Type B pancreatic cell (in vitro differentiated cells): ENCODE results near the gene PCTP. TPM values are rescaled to one million over a fixed set of nuclear protein-coding genes. Genes with fewer than 3 reads are reported as not detected.

ENCODE experiments used
- DNase-seq: peaks from one replicate; pipeline ENCODE4 v3.0.0; 2021; ENCODE audit warnings: mixed read lengths; ENCODE audit not compliant: unreplicated experiment; ENCODE audit errors: extremely low spot score
- H3K27ac Mint-ChIP-seq: 2 replicates; pipeline ENCODE4 v1.8.0; 2021; ENCODE audit warnings: mild to moderate bottlenecking, mixed read lengths
- H3K27me3 Mint-ChIP-seq: 2 replicates; pipeline ENCODE4 v1.8.0; 2021; ENCODE audit warnings: mixed read lengths
- H3K36me3 Mint-ChIP-seq: 2 replicates; pipeline ENCODE4 v1.8.0; 2021; ENCODE audit warnings: mixed read lengths
- H3K4me1 Mint-ChIP-seq: one replicate; pipeline ENCODE4 v1.8.0; 2021; ENCODE audit warnings: mixed read lengths; ENCODE audit not compliant: unreplicated experiment
- H3K4me3 Mint-ChIP-seq: 2 replicates; pipeline ENCODE4 v1.8.0; 2021; ENCODE audit warnings: mild to moderate bottlenecking, mixed read lengths
- H3K9me3 Mint-ChIP-seq: 2 replicates; pipeline ENCODE4 v1.8.0; 2021; ENCODE audit warnings: mixed read lengths
- CTCF ChIP-seq: fragments of 200-600 bp; sonication (generic); conservative IDR thresholded peaks from 2 replicates; pipeline ENCODE4 v1.5.0; 2021; ENCODE audit warnings: antibody characterized with exemption, mild to moderate bottlenecking
- total RNA-seq: library from RNA; stranded (reverse); gene quantifications from 2 replicates; pipeline ENCODE4 v1.2.1, GENCODE V29; 2021; ENCODE audit warnings: low replicate concordance

The PCTP gene
- total RNA-seq, 1 donor from 2014 or later, result 22.1 TPM

- DNase-seq, result no peak
- no peaks in the 10 kb centered on the region for H3K36me3 Mint-ChIP-seq
- TF ChIP-seq CTCF, result peak; percentile 80
- no peak overlapping the region for H3K4me3 Mint-ChIP-seq
- H3K27me3 Mint-ChIP-seq, result no peaks in the 10 kb centered on the region
- no peaks in the 10 kb centered on the region for H3K9me3 Mint-ChIP-seq
- no peak overlapping the region for H3K27ac Mint-ChIP-seq
- peaks cover 33% of the 10 kb centered on the region for H3K4me1 Mint-ChIP-seq
Measured at GRCh38 chr17:55735731-55736405, 15.0 kb upstream of the PCTP start.

- H3K4me3 Mint-ChIP-seq, result no peak overlapping the region
- no peak overlapping the region for H3K27ac Mint-ChIP-seq
- peaks cover 19% of the 10 kb centered on the region for H3K4me1 Mint-ChIP-seq
- no peaks in the 10 kb centered on the region for H3K27me3 Mint-ChIP-seq
- H3K36me3 Mint-ChIP-seq, result no peaks in the 10 kb centered on the region
- no peaks in the 10 kb centered on the region for H3K9me3 Mint-ChIP-seq
- no peak for DNase-seq
- no peak for TF ChIP-seq CTCF
Measured at GRCh38 chr17:55737976-55738501, 12.8 kb upstream of the PCTP start.

- TF ChIP-seq CTCF, result no peak
- no peak overlapping the region for H3K27ac Mint-ChIP-seq
- peaks cover 6% of the 10 kb centered on the region for H3K4me1 Mint-ChIP-seq
- no peaks in the 10 kb centered on the region for H3K36me3 Mint-ChIP-seq
- H3K9me3 Mint-ChIP-seq, result no peaks in the 10 kb centered on the region
- H3K4me3 Mint-ChIP-seq, result no peak overlapping the region
- DNase-seq, result no peak
- H3K27me3 Mint-ChIP-seq, result no peaks in the 10 kb centered on the region
Measured at GRCh38 chr17:55740511-55741355, 10.1 kb upstream of the PCTP start.

GRCh38 chr17:55741356-55741700 is 9.5 kb upstream of the PCTP start:
- TF ChIP-seq CTCF, result no peak
- H3K9me3 Mint-ChIP-seq, result no peaks in the 10 kb centered on the region

DNA sequence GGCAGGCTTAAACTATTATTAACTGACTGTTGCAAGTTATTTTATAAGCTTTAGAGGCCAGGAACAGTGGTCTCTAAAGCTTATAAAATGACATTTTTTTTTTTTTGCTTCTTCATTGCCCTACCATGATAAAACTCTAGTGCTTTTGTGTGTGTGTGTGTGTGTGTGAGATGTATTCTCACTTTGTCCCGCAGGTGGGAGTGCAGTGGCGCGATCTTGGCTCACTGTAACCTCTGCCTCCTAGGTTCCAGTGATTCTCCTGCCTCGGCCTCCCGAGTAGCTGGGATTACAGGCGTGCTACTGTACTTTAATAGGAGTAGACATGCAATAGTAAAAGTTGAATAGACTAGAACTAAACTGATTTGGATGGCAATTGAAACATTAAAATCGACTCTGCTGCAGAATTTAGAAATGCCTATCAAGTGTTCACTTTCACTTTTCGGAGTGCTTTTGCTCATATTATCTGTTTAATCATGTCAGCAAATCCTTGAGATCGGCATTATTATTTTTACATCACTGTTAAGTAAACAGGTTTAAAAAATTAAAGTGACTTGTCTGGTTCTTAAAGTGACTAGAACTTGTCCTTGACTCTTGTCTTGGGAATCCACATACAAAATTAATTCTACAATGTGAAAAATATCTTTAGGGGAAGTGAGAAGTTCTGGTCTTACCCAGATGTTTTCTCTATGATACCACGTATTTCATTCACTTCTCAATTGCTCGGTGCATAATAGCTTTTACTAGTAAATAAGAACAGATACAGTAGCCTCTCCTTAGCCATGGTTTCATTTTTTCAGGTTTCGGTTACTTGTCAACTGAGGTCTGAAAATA is 8.4 kb upstream of the PCTP start:
- no peak for DNase-seq
- Mint-ChIP-seq H3K4me1 (peaks cover 6% of the 10 kb centered on the region), H3K9me3 (no peaks in the 10 kb centered on the region), H3K4me3 (no peak overlapping the region), H3K27me3 (no peaks in the 10 kb centered on the region), H3K36me3 (no peaks in the 10 kb centered on the region), H3K27ac (peak overlapping the region; percentile 66)
- no peak for TF ChIP-seq CTCF

More at GRCh38 chr17:55741356-55741700, 9.5 kb upstream of the PCTP start:
- no peak overlapping the region for H3K4me3 Mint-ChIP-seq
- no peak overlapping the region for H3K27ac Mint-ChIP-seq
- H3K36me3 Mint-ChIP-seq, result no peaks in the 10 kb centered on the region
- no peaks in the 10 kb centered on the region for H3K27me3 Mint-ChIP-seq
- no peak for DNase-seq
- peaks cover 6% of the 10 kb centered on the region for H3K4me1 Mint-ChIP-seq
